Right lobe of liver (tissue), 4 donors: ENCODE data around the gene ERBB4.

Experiments
- POLR2A ChIP-seq: fragments of 450-650 bp; IDR thresholded peaks from one replicate; pipeline ENCODE4 v1.6.1; 2017; ENCODE audit warnings: antibody characterized with exemption, mild to moderate bottlenecking
- TF ChIP-seq, protein P1 (sequence below), 4 donors: fragments of 200-600 bp in 3 of 4; fragments of 450-650 bp in 1 of 4; IDR thresholded peaks; one replicate each; pipeline versions ENCODE4 v1.5.1 to v1.8.0; 2016 to 2022; ENCODE audit warnings: antibody characterized with exemption in 4 of 4, mild to moderate bottlenecking in 2 of 4
- donor health status: DM: no; HTN: no; CAD: no.
- donor health status: DM: no; HTN: no; CAD: no.
- donor health status: DM: no; HTN: yes; CAD: no.

DNA sequence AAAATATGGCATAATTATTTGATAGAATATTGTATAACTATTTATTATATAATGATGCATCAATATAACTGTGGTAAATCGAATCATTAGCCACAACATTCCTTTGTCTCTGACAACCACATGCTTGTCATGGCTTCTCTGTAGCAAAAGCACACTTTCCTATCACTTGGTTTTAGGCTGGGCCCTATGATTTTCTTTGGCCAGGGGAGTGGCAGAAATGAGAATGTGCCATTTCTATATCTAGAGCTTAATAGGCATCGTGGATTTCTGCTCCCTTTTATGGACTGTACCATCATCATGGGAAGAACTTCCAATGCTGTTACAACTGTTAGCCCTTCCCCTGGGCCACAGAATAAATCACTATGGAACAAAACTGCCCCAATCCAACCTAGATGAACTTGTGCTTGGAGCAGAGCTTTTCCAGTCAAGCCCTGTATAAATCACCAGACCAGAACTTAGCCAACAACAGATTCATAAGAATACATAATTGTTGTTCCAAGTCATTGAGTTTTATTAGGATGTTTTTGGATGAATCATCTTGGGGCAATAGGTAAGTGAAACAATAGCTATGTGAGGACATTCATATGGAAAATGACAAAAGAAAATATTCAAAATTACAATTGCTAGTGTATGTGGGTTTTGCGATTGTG, 715.8 kb downstream of the ERBB4 start:
- TF ChIP-seq POLR2A = no peak
- TF ChIP-seq, protein P1, sequence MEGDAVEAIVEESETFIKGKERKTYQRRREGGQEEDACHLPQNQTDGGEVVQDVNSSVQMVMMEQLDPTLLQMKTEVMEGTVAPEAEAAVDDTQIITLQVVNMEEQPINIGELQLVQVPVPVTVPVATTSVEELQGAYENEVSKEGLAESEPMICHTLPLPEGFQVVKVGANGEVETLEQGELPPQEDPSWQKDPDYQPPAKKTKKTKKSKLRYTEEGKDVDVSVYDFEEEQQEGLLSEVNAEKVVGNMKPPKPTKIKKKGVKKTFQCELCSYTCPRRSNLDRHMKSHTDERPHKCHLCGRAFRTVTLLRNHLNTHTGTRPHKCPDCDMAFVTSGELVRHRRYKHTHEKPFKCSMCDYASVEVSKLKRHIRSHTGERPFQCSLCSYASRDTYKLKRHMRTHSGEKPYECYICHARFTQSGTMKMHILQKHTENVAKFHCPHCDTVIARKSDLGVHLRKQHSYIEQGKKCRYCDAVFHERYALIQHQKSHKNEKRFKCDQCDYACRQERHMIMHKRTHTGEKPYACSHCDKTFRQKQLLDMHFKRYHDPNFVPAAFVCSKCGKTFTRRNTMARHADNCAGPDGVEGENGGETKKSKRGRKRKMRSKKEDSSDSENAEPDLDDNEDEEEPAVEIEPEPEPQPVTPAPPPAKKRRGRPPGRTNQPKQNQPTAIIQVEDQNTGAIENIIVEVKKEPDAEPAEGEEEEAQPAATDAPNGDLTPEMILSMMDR (IDR thresholded peaks at IDR 0.05) = no peak
